HepG2 (cell line): ENCODE data around the gene RRAD. TPM values are rescaled to one million over a fixed set of nuclear protein-coding genes. Genes with fewer than 3 reads are reported as not detected.

ENCODE experiments used
- ATF4 ChIP-seq, 2 experiments: fragments of 450-650 bp in 1 of 2; sonication (generic) in 1 of 2; formaldehyde crosslinking; IDR thresholded peaks; 2 replicates each; pipeline versions ENCODE4 v1.5.0 to v1.8.0; 2020 to 2022; ENCODE audit warnings: mild to moderate bottlenecking in 1 of 2, missing genetic modification reagents in 1 of 2
- ATF7-NPFF ChIP-seq: sonication (generic); formaldehyde crosslinking; IDR thresholded peaks from 2 replicates; pipeline ENCODE4 v1.8.1; 2023; ENCODE audit warnings: mild to moderate bottlenecking, low read depth, missing genetic modification reagents, moderate library complexity
- BCL6 ChIP-seq: IDR thresholded peaks from 2 replicates; pipeline ENCODE4 v1.6.1; 2016; ENCODE audit warnings: missing genetic modification reagents, missing compliant biosample characterization
- CHCHD3 ChIP-seq: sonication (generic); formaldehyde crosslinking; IDR thresholded peaks from 2 replicates; pipeline ENCODE4 v1.8.0; 2022; ENCODE audit warnings: mild to moderate bottlenecking, missing genetic modification reagents, moderate library complexity
- HNRNPUL1 ChIP-seq: fragments of 200-400 bp; formaldehyde crosslinking; IDR thresholded peaks from 2 replicates; pipeline ENCODE4 v1.6.1; 2017; ENCODE audit warnings: low read depth, mild to moderate bottlenecking, low read length, moderate library complexity
- HOXA5 ChIP-seq: sonication (generic); formaldehyde crosslinking; IDR thresholded peaks from 2 replicates; pipeline ENCODE4 v1.4.0; 2020; ENCODE audit warnings: missing genetic modification reagents
- MAFF ChIP-seq: IDR thresholded peaks from 2 replicates; pipeline ENCODE4 v1.6.1; 2011; ENCODE audit warnings: low read depth, low read length, improper control_type of control experiment
- NFE2L2 ChIP-seq: fragments of 150-350 bp; IDR thresholded peaks from 2 replicates; pipeline ENCODE4 v1.6.1; 2014; ENCODE audit warnings: low read length
- NR0B2 ChIP-seq: sonication (generic); formaldehyde crosslinking; IDR thresholded peaks from 2 replicates; pipeline ENCODE4 v1.4.0; 2020; ENCODE audit warnings: mild to moderate bottlenecking, missing genetic modification reagents
- NR3C1 ChIP-seq: sonication (generic); formaldehyde crosslinking; IDR thresholded peaks from 2 replicates; pipeline ENCODE4 v1.4.0; 2020; ENCODE audit warnings: missing genetic modification reagents
- PTBP1 ChIP-seq: fragments of 200-400 bp; formaldehyde crosslinking; IDR thresholded peaks from 2 replicates; pipeline ENCODE4 v1.6.1; 2018; ENCODE audit warnings: low read length, low read depth; ENCODE audit not compliant: poor library complexity, severe bottlenecking
- SP2 ChIP-seq: sonication (generic); formaldehyde crosslinking; IDR thresholded peaks from 2 replicates; pipeline ENCODE4 v1.5.1; 2020; ENCODE audit warnings: mild to moderate bottlenecking, missing genetic modification reagents
- SRF ChIP-seq: IDR thresholded peaks from 2 replicates; pipeline ENCODE4 v1.6.1; 2011; ENCODE audit warnings: mild to moderate bottlenecking, low read depth, low read length, moderate library complexity
- ZBTB7A ChIP-seq: sonication (generic); formaldehyde crosslinking; IDR thresholded peaks from 2 replicates; pipeline ENCODE4 v1.8.0; 2022; ENCODE audit warnings: mild to moderate bottlenecking, missing genetic modification reagents
- ZMAT5 ChIP-seq: sonication (generic); formaldehyde crosslinking; IDR thresholded peaks from 2 replicates; pipeline ENCODE4 v1.5.0; 2020; ENCODE audit warnings: mild to moderate bottlenecking, low read depth, missing genetic modification reagents, borderline replicate concordance
- ZNF746 ChIP-seq: sonication (generic); formaldehyde crosslinking; IDR thresholded peaks from 2 replicates; pipeline ENCODE4 v1.8.0; 2022; ENCODE audit warnings: mild to moderate bottlenecking, missing genetic modification reagents
- ZNF777 ChIP-seq: sonication (generic); formaldehyde crosslinking; IDR thresholded peaks from 2 replicates; pipeline ENCODE4 v1.4.0; 2020; ENCODE audit warnings: missing genetic modification reagents
- polyA plus RNA-seq, 8 experiments: library from polyadenylated mRNA; depleted of rRNA in 3 of 8; stranded (reverse) in 7 of 8; unstranded in 1 of 8; fragments of >200 nt; fragmentation: Illumina TruSeq in 4 of 8; extraction: Trizol in 4 of 8; gene quantifications; 2 replicates each; pipeline versions ENCODE4 v1.2.1 to v1.2.3, GENCODE V29; 2011 to 2016; ENCODE audit warnings: low read depth in 4 of 8, missing spikeins in 1 of 8, mixed read lengths in 1 of 8; ENCODE audit not compliant: insufficient read depth in 1 of 8
- total RNA-seq, 5 experiments: library from RNA; depleted of rRNA; stranded (reverse); fragments of >200 nt; fragmentation: Illumina TruSeq; extraction: Trizol; gene quantifications; 2 replicates each; pipeline ENCODE4 v1.2.3, GENCODE V29; 2016; ENCODE audit warnings: low read depth in 1 of 5
- TF ChIP-seq, protein P1 (sequence below): sonication (generic); formaldehyde crosslinking; IDR thresholded peaks from 2 replicates; pipeline ENCODE4 v1.4.0; 2020; ENCODE audit warnings: missing genetic modification reagents, borderline replicate concordance
- TF ChIP-seq, protein P2 (sequence below): sonication (generic); formaldehyde crosslinking; IDR thresholded peaks from 2 replicates; pipeline ENCODE4 v1.4.0; 2020; ENCODE audit warnings: mild to moderate bottlenecking, low read depth, missing genetic modification reagents
- TF ChIP-seq, protein P3 (sequence below): sonication (generic); formaldehyde crosslinking; IDR thresholded peaks from 2 replicates; pipeline ENCODE4 v1.8.0; 2022; ENCODE audit warnings: missing genetic modification reagents, low read depth, mild to moderate bottlenecking, borderline replicate concordance
- TF ChIP-seq, protein P4 (sequence below): sonication (generic); formaldehyde crosslinking; IDR thresholded peaks from 2 replicates; pipeline ENCODE4 v1.8.0; 2022; ENCODE audit warnings: mild to moderate bottlenecking, missing genetic modification reagents, moderate library complexity

Gene RRAD
- total and polyA plus RNA-seq, 2 of the 13 experiments (the other 11 are each of a cell fraction or from before 2014, with no cell fraction given), result 0.80 to 1.1 TPM

DNA sequence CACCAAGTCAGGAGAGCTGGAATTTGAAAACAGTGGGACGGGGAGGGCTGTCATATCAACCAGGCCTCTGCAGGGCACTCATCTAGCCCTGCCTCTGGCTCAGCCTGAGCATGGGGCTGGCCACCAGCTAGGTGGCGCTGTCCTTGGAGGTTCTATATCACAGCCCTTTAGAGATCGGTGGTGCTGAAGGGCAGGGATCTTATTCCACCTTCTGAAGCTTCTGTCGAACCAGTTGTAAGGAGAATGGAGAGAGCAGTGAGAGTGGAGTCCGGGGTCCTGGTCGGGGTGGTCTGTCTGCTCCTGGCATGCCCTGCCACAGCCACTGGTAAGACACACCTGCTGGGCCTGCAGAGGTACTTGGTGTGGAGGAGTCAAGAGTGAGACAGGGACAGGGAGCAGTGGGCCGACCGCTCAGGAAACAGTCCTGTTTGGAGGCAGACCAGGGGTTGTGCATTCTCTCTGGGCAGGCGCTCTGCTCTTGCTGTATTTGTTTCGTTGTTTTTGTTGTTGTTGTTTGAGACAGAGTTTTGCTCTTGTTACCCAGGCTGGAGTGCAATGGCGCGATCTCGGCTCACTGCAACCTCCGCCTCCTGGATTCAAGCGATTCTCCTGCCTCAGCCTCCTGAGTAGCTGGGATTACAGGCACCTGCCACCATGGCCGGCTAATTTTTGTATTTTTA is 35.9 kb upstream of the RRAD start, which contains the start of gene CES3 (continued):
- TF ChIP-seq, protein P1, sequence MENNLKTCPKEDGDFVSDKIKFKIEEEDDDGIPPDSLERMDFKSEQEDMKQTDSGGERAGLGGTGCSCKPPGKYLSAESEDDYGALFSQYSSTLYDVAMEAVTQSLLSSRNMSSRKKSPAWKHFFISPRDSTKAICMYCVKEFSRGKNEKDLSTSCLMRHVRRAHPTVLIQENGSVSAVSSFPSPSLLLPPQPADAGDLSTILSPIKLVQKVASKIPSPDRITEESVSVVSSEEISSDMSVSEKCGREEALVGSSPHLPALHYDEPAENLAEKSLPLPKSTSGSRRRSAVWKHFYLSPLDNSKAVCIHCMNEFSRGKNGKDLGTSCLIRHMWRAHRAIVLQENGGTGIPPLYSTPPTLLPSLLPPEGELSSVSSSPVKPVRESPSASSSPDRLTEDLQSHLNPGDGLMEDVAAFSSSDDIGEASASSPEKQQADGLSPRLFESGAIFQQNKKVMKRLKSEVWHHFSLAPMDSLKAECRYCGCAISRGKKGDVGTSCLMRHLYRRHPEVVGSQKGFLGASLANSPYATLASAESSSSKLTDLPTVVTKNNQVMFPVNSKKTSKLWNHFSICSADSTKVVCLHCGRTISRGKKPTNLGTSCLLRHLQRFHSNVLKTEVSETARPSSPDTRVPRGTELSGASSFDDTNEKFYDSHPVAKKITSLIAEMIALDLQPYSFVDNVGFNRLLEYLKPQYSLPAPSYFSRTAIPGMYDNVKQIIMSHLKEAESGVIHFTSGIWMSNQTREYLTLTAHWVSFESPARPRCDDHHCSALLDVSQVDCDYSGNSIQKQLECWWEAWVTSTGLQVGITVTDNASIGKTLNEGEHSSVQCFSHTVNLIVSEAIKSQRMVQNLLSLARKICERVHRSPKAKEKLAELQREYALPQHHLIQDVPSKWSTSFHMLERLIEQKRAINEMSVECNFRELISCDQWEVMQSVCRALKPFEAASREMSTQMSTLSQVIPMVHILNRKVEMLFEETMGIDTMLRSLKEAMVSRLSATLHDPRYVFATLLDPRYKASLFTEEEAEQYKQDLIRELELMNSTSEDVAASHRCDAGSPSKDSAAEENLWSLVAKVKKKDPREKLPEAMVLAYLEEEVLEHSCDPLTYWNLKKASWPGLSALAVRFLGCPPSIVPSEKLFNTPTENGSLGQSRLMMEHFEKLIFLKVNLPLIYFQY (CRISPR knock-in tag), result 0 out of 2 replicates have a peak, but pooled peaks have one; percentile 45
- TF ChIP-seq SRF (no peak), ATF4 (CRISPR knock-in tag; IDR thresholded peaks at IDR 0.05) (no peak), SP2 (CRISPR knock-in tag) (0 out of 2 replicates have a peak, but pooled peaks have one; percentile 3), PTBP1 (no peak), CHCHD3 (CRISPR knock-in tag) (no peak), NR3C1 (no peak), HNRNPUL1 (no peak), BCL6 (CRISPR knock-in tag) (no peak), NR0B2 (no peak), NFE2L2 (no peak), ZNF746 (CRISPR knock-in tag) (no peak; the same call in 1 of the 2 replicates), MAFF (no peak), HOXA5 (CRISPR knock-in tag) (no peak), ZNF777 (CRISPR knock-in tag) (peak; percentile 73), ATF7-NPFF (CRISPR knock-in tag) (peak; percentile 65; the same call in 1 of the 2 replicates), ZBTB7A (CRISPR knock-in tag) (no peak), ZMAT5 (CRISPR knock-in tag) (no peak)
- TF ChIP-seq, protein P2, sequence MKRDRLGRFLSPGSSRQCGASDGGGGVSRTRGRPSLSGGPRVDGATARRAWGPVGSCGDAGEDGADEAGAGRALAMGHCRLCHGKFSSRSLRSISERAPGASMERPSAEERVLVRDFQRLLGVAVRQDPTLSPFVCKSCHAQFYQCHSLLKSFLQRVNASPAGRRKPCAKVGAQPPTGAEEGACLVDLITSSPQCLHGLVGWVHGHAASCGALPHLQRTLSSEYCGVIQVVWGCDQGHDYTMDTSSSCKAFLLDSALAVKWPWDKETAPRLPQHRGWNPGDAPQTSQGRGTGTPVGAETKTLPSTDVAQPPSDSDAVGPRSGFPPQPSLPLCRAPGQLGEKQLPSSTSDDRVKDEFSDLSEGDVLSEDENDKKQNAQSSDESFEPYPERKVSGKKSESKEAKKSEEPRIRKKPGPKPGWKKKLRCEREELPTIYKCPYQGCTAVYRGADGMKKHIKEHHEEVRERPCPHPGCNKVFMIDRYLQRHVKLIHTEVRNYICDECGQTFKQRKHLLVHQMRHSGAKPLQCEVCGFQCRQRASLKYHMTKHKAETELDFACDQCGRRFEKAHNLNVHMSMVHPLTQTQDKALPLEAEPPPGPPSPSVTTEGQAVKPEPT (CRISPR knock-in tag), result no peak
- TF ChIP-seq, protein P3, sequence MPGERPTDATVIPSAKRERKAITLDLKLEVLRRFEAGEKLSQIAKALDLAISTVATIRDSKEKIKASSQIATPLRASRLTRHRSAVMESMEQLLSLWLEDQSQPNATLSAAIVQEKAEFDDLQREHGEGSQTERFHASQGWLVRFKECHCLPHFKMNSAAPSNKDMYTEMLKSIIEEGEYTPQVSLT (CRISPR knock-in tag), result no peak
- TF ChIP-seq, protein P4, sequence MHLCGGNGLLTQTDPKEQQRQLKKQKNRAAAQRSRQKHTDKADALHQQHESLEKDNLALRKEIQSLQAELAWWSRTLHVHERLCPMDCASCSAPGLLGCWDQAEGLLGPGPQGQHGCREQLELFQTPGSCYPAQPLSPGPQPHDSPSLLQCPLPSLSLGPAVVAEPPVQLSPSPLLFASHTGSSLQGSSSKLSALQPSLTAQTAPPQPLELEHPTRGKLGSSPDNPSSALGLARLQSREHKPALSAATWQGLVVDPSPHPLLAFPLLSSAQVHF, result no peak
